OCI-LY1 (cell line): Measurements from ENCODE around the gene ZNF410.
"Not testable (repeated sequence)": the region's sequence is repeated elsewhere in the genome, so short reads cannot be mapped to it uniquely, and the experiment has no call there.

Experiments used
- H2AFZ ChIP-seq: fragments of 200-600 bp; sonication (generic), shearing (Covaris generic); 2 replicates; pipeline ENCODE4 v1.6.0; 2014; ENCODE audit warnings: antibody characterized with exemption, mild to moderate bottlenecking, low read length
- H3F3A ChIP-seq: fragments of 200-600 bp; sonication (generic), shearing (Covaris generic); 2 replicates; pipeline ENCODE4 v1.6.0; 2014; ENCODE audit warnings: mild to moderate bottlenecking, antibody characterized with exemption, low read length, moderate library complexity; ENCODE audit not compliant: insufficient read depth
- H3K27ac ChIP-seq: fragments of 200-600 bp; sonication (generic); 2 replicates; pipeline ENCODE4 v1.5.1; 2014; ENCODE audit warnings: low read length, mixed run types, mild to moderate bottlenecking, low read depth; ENCODE audit not compliant: poor library complexity, severe bottlenecking
- H3K27me3 ChIP-seq: fragments of 200-600 bp; sonication (generic); 2 replicates; pipeline ENCODE4 v1.6.0; 2014; ENCODE audit warnings: antibody characterized with exemption, mild to moderate bottlenecking, low read length, moderate library complexity; ENCODE audit not compliant: insufficient read depth
- H3K36me3 ChIP-seq: fragments of 200-600 bp; sonication (generic); 2 replicates; pipeline ENCODE4 v1.6.1; 2014; ENCODE audit warnings: mild to moderate bottlenecking, antibody characterized with exemption, low read length, moderate library complexity, mixed read lengths; ENCODE audit not compliant: insufficient read depth
- H3K4me1 ChIP-seq: fragments of 200-600 bp; sonication (generic); 2 replicates; pipeline ENCODE4 v1.5.1; 2014; ENCODE audit warnings: mild to moderate bottlenecking, low read length, moderate library complexity; ENCODE audit not compliant: insufficient read depth, severe bottlenecking
- H3K4me2 ChIP-seq: fragments of 200-600 bp; sonication (generic), shearing (Covaris generic); 2 replicates; pipeline ENCODE4 v1.6.1; 2014; ENCODE audit warnings: low read length
- H3K4me3 ChIP-seq: fragments of 200-600 bp; sonication (generic); 2 replicates; pipeline ENCODE4 v1.5.1; 2014; ENCODE audit warnings: low read length, low read depth, mild to moderate bottlenecking, mixed read lengths; ENCODE audit not compliant: poor library complexity, severe bottlenecking
- H3K79me2 ChIP-seq: fragments of 200-600 bp; shearing (Covaris generic); 2 replicates; pipeline ENCODE4 v1.6.1; 2016; ENCODE audit warnings: mixed run types, low read length, mixed read lengths; ENCODE audit not compliant: insufficient read depth
- H3K9ac ChIP-seq: fragments of 200-600 bp; sonication (generic), shearing (Covaris generic); 2 replicates; pipeline ENCODE4 v1.6.1; 2014; ENCODE audit warnings: mild to moderate bottlenecking, low read length, mixed read lengths
- H3K9me2 ChIP-seq: fragments of 200-600 bp; sonication (generic), shearing (Covaris generic); 2 replicates; pipeline ENCODE4 v1.6.1; 2014; ENCODE audit warnings: low read depth, mild to moderate bottlenecking, low read length, mixed read lengths
- H3K9me3 ChIP-seq: fragments of 200-600 bp; shearing (Covaris generic); 2 replicates; pipeline ENCODE4 v1.6.1; 2014; ENCODE audit warnings: low read length, mixed read lengths
- H4K20me1 ChIP-seq: fragments of 200-600 bp; sonication (generic), shearing (Covaris generic); 2 replicates; pipeline ENCODE4 v1.6.0; 2016; ENCODE audit warnings: mild to moderate bottlenecking, low read length; ENCODE audit not compliant: insufficient read depth
- EZH2 ChIP-seq: fragments of 200-600 bp; sonication (generic), shearing (Covaris generic); IDR thresholded peaks from 2 replicates; pipeline ENCODE4 v1.8.0; 2017; ENCODE audit warnings: borderline replicate concordance, mixed run types, mild to moderate bottlenecking, antibody characterized with exemption, low read length, moderate library complexity, mixed read lengths
- TF ChIP-seq, protein P1 (sequence below): fragments of 200-600 bp; sonication (generic), shearing (Covaris generic); IDR thresholded peaks from 2 replicates; pipeline ENCODE4 v1.5.1; 2017; ENCODE audit warnings: mild to moderate bottlenecking, antibody characterized with exemption, low read length, moderate library complexity, mixed read lengths

Gene ZNF410

GRCh38 chr14:73888460-73888725, 1.7 kb downstream of the ZNF410 start:
- Histone ChIP-seq H3K27me3 (no peaks in the 10 kb centered on the region), H4K20me1 (no peaks in the 10 kb centered on the region), H3F3A (peaks cover 3% of the 10 kb centered on the region; the same call in 1 of the 2 replicates), H3K27ac (peak overlapping the region; percentile 77), H2AFZ (no peak overlapping the region), H3K9me3 (no peaks in the 10 kb centered on the region), H3K9me2 (no peaks in the 10 kb centered on the region), H3K4me3 (peak overlapping the region; percentile 97), H3K4me2 (peak overlapping the region; percentile 87), H3K36me3 (peaks cover 17% of the 10 kb centered on the region), H3K9ac (peak overlapping the region; percentile 97), H3K4me1 (peaks cover 37% of the 10 kb centered on the region), H3K79me2 (peaks cover 65% of the 10 kb centered on the region)
- TF ChIP-seq EZH2 = no peak
- TF ChIP-seq, protein P1, sequence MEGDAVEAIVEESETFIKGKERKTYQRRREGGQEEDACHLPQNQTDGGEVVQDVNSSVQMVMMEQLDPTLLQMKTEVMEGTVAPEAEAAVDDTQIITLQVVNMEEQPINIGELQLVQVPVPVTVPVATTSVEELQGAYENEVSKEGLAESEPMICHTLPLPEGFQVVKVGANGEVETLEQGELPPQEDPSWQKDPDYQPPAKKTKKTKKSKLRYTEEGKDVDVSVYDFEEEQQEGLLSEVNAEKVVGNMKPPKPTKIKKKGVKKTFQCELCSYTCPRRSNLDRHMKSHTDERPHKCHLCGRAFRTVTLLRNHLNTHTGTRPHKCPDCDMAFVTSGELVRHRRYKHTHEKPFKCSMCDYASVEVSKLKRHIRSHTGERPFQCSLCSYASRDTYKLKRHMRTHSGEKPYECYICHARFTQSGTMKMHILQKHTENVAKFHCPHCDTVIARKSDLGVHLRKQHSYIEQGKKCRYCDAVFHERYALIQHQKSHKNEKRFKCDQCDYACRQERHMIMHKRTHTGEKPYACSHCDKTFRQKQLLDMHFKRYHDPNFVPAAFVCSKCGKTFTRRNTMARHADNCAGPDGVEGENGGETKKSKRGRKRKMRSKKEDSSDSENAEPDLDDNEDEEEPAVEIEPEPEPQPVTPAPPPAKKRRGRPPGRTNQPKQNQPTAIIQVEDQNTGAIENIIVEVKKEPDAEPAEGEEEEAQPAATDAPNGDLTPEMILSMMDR = no peak

DNA sequence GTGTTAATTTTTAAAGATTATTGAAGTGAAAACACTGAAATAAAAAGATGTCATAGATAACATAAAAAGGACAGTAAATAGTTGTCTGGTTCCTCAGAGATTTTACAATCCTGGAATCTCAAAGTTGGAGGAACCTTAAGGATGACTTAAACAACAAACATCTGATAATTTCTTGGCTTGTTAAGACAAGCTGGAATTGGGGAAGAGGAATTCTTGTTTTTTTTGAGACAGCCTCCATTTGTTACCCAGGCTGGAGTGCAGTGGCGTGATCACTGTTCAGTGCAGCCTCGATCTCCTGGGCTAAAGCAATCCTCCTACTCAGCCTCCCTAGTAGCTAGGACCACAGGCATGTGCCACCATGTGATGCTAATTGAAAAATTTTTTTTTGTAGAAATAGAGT, 2.3 kb downstream of the ZNF410 start:
- Histone ChIP-seq H2AFZ (no peak overlapping the region), H3K4me1 (peaks cover 37% of the 10 kb centered on the region), H3K4me3 (peak overlapping the region; percentile 97), H3K36me3 (peaks cover 23% of the 10 kb centered on the region), H3F3A (peaks cover 3% of the 10 kb centered on the region; the same call in 1 of the 2 replicates), H3K9me2 (no peaks in the 10 kb centered on the region), H3K9ac (no peak overlapping the region; the same call in 1 of the 2 replicates), H3K27me3 (no peaks in the 10 kb centered on the region), H3K4me2 (peak overlapping the region; percentile 87; the same call in 1 of the 2 replicates), H4K20me1 (no peaks in the 10 kb centered on the region), H3K9me3 (no peaks in the 10 kb centered on the region), H3K79me2 (peaks cover 65% of the 10 kb centered on the region), H3K27ac (no peak overlapping the region)
- TF ChIP-seq, protein P1 = no peak
- no peak for TF ChIP-seq EZH2

GRCh38 chr14:73889376-73889775, 2.7 kb downstream of the ZNF410 start:
- TF ChIP-seq, protein P1 = no peak
- TF ChIP-seq EZH2 = no peak
- H3K9me3 ChIP-seq = no peaks in the 10 kb centered on the region
- peaks cover 3% of the 10 kb centered on the region; the same call in 1 of the 2 replicates for H3F3A ChIP-seq
- peaks cover 37% of the 10 kb centered on the region for H3K4me1 ChIP-seq
- no peak overlapping the region for H3K4me2 ChIP-seq
- no peak overlapping the region for H3K4me3 ChIP-seq
- H3K27me3 ChIP-seq = no peaks in the 10 kb centered on the region
- no peaks in the 10 kb centered on the region for H4K20me1 ChIP-seq
- no peaks in the 10 kb centered on the region for H3K9me2 ChIP-seq
- H3K36me3 ChIP-seq = peaks cover 27% of the 10 kb centered on the region
- no peak overlapping the region for H2AFZ ChIP-seq
- no peak overlapping the region for H3K27ac ChIP-seq
- H3K79me2 ChIP-seq = peaks cover 65% of the 10 kb centered on the region
- no peak overlapping the region for H3K9ac ChIP-seq

GRCh38 chr14:73894180-73894687, 7.6 kb downstream of the ZNF410 start:
- peaks cover 33% of the 10 kb centered on the region for H3K79me2 ChIP-seq
- H3F3A ChIP-seq, H3K9me2 ChIP-seq, H3K9ac ChIP-seq, H3K27me3 ChIP-seq, H3K4me3 ChIP-seq, H3K27ac ChIP-seq, H2AFZ ChIP-seq, H3K4me1 ChIP-seq, H3K9me3 ChIP-seq, H4K20me1 ChIP-seq, H3K4me2 ChIP-seq: not testable (repeated sequence)
- H3K36me3 ChIP-seq = peaks cover 71% of the 10 kb centered on the region
